Non-pigmented ciliary epithelial cell (primary cell): ENCODE results near the gene SLBP.

Source experiments
- DNase-seq: peaks from one replicate; pipeline ENCODE4 v3.0.0-alpha.2; 2010; ENCODE audit warnings: low read depth

Gene SLBP

GRCh38 chr4:1726146-1726934 lies 14.2 kb upstream of the SLBP start:
- no peak for DNase-seq

- no peak for DNase-seq
Measured at GRCh38 chr4:1725521-1725920, 13.4 kb upstream of the SLBP start.

GRCh38 chr4:1723131-1723801 lies 11.1 kb upstream of the SLBP start:
- no peak for DNase-seq

GRCh38 chr4:1722551-1723118 lies 10.5 kb upstream of the SLBP start:
- DNase-seq: no peak

- no peak for DNase-seq
Measured at GRCh38 chr4:1721666-1722550, 9.8 kb upstream of the SLBP start.

DNA sequence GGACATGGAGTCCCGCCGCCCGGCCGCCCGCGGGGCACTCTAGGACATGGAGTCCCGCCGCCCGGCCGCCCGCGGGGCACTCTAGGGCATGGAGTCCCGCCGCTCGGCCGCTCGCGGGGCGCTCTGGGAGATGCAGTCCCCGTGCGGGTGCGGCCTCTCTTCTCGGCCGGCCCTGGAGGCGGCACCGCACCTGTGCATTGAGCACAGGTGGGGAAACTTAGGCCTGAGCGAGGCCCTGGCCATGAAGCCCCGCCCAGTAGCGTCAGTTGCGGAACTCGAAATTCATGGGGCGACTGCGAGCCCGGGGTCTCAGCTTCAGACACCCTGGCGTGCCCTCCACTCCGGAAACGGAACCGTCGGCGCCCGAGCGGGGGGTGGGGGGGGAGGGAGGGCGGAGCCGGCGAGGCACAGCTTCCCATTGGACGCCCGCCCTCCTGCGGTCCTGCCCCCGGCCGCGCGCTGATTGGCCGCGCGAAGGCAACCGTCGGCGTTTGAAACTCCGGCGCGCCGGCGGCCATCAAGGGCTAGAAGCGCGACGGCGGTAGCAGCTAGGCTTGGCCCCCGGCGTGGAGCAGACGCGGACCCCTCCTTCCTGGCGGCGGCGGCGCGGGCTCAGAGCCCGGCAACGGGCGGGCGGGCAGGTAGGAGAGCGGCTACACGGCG lies 9.0 kb upstream of the SLBP start, which contains the start of the genes TACC3 and TMEM129:
TACC3 (plus strand) TSS at position 519 of the 663 bp plus-strand sequence. CDS start 1,901 bp downstream, outside the sequence.
TMEM129 (minus strand) TSS at position 321 of the 663 bp plus-strand sequence. CDS start 486 bp downstream, outside the sequence.
- DNase-seq: no peak

DNA sequence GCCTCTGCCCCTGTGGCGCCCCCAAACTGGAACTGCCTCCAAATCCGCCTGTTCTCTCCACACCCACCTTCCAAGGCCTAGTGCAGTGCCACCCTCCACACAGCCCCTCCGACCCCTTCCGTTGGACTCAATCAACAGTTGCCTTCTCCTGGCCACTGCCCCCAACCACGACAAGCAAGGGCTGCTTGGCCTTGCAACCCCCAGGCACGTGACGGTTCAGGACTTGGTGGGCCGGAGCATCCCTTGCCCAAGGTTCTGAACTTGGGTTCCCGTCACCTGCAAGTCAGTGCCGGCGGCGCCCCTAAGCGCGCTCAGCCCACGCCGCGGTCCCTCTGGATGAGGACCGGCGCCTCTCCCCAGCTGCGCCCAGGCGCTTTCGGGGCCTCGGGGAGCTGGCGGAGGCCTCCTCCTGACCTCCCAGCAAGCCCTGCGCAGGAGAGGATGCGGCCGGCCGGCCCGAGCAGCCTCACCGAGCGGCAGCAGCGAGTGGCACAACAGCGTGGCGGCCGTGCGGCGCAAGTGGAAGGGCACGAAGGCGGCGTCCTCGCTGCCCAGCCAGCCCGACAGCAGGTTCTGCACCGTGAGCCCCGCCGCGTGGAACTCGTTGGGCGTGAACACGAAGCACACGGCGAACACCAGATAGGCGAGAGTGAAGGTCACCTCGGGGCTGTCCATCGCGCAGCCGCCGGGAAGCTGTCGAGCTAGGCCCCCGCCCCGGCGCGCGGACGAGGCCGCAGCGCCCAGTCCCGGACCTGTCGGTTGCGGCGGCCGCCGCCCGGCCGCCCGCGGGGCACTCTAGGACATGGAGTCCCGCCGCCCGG lies 8.3 kb upstream of the SLBP start:
- DNase-seq: no peak

- no peak for DNase-seq
Measured at GRCh38 chr4:1718095-1718850, 6.2 kb upstream of the SLBP start.

- no peak for DNase-seq
Measured at GRCh38 chr4:1717129-1718094, 5.3 kb upstream of the SLBP start.

DNA sequence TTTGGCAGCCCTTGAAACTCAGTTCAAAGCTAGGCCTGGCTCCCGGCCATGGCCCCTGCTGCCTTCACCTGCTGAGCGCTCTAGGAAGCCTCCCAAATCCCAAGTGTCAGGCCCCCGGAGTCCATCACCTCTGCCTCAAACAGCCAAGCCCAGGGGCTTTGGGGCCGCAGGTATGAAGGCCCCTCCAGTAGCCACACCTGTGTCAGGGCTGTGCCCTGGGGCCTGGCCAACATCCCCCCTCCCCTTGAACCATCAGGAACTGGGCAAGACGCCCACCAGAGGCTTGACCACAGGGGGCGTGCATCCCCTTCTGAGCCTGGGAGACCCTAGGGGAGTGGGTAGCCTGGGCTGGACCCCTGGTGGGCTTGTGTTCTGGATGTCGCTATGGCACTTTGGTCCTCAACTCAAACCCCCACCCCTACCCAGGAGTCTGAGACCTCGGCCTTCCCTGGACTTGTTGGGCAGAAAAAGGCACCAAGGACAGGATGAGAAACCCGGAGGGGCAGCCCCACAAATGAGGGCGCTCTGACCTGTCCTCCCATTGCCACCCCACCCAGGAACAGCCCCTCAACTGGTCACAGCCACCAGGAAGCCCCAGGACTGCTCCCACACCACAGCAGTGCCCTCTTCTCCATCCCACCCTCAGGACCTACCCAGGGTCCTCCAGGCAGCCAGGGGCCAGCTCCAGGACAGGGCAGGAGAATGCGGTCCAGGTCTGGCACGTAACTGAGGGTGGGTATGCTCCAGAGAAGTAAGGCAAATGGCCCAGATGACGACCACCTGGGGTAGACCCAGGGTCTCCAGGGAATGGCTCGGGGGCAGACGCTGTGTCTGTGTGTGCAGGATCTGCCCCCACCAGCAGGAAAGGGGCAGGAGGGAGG lies 4.2 kb upstream of the SLBP start:
- DNase-seq: no peak

DNA sequence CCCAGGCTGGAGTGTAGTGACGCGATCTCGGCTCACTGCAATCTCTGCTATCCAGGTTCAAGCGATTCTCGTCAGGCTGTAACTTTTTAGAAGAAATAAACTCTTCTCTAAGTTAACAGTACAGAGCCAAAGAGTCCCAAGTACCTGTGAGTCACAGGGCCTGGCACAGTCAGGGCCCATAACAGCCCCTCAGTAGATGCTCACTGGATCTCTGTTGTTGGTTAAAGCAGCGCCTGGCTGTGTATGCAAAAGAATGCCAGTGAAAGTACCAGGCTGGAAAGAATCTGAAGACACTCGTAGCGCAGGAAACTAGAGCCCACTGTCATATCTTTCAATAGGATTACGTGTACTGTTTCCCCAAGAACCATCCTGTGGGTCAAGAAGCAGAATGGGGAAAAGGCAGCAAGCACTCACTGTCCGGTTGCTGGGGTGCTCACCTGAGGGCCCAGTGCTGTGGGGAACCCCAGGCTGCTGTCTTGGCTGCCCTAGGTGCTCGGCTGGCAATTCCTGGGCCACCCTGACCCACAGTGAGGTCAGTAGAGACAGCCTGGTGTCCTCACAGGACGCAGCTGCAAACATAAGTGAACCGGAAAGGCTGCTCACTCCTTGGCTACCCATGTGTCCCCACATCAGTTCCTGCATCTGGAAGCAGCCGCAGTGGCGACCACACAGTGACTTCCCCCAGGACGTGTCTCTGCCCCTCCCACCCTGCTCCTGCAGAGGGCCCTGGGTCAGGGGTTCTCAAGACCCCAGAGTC lies 3.1 kb upstream of the SLBP start:
- no peak for DNase-seq

- DNase-seq: no peak
Measured at GRCh38 chr4:1714303-1715001, 2.3 kb upstream of the SLBP start.

GRCh38 chr4:1713003-1713851 lies 1.1 kb upstream of the SLBP start:
- no peak for DNase-seq

- no peak for DNase-seq
Measured at GRCh38 chr4:1711571-1712215, 426 bp downstream of the SLBP start.
